HCT116 (cell line): ENCODE data around the gene SMIM5. TPM values are rescaled to one million over a fixed set of nuclear protein-coding genes. Genes with fewer than 3 reads are reported as not detected.

Experiments
- ATAC-seq: fragments of 200-7000 bp; cut with Tn5 transposase; 2 replicates; pipeline ENCODE4 v1.9.1; 2020; ENCODE audit warnings: mild to moderate bottlenecking, moderate library complexity
- BruUV-seq: library from RNA; stranded (reverse); fragments of 400-500 nt; replicated peaks from 2 replicates; lab custom pipeline; 2021; lab: Mats Ljungman, UMichigan
- CTCF ChIA-PET: fragments of 300-600 bp; sonication (Branson Sonifier 250); formaldehyde crosslinking; loops from one replicate; lab custom pipeline; 2021; ENCODE audit warnings: antibody characterized with exemption; lab: Charles Lee
- POLR2A ChIA-PET: fragments of 300-600, 350-600 bp; sonication (Branson Sonifier 250); formaldehyde crosslinking; loops from one replicate; lab custom pipeline; 2021; ENCODE audit warnings: antibody characterized with exemption; lab: Charles Lee
- RAD21 ChIA-PET, 2 experiments: fragments of 300-600 bp; sonication (Branson Sonifier 250); formaldehyde crosslinking; loops; one replicate each; lab custom pipeline; 2023; ENCODE audit warnings: low total read pairs in 2 of 2; ENCODE audit not compliant: uncharacterized antibody in 2 of 2, unreplicated experiment in 2 of 2, low non-redundant PET in 1 of 2; lab: Charles Lee
- DNase-seq: peaks from one replicate; pipeline ENCODE4 v3.0.0-alpha.2; 2010; ENCODE audit warnings: low read depth, low spot score
- H2AFZ ChIP-seq: fragments of 200-600 bp; shearing (Covaris generic), sonication (generic); 2 replicates; pipeline ENCODE4 v1.6.1; 2017; ENCODE audit warnings: low read depth, mixed run types, mixed read lengths, antibody characterized with exemption, low read length; ENCODE audit not compliant: poor library complexity, severe bottlenecking
- H3K27ac ChIP-seq: 2 replicates; pipeline ENCODE4 v1.5.1; 2012; ENCODE audit warnings: low read depth, low read length
- H3K27me3 ChIP-seq: fragments of 200-600 bp; sonication (generic); 2 replicates; pipeline ENCODE4 v1.6.1; 2016; ENCODE audit warnings: mixed run types, low read length, mixed read lengths; ENCODE audit not compliant: insufficient read depth
- H3K36me3 ChIP-seq, 2 experiments: fragments of 200-500 bp in 1 of 2; fragments of 200-600 bp in 1 of 2; sonication (Bioruptor generic) in 1 of 2; sonication (generic) in 1 of 2; 2 replicates each; pipeline versions ENCODE4 v1.5.1 to v1.6.1; 2014 to 2016; ENCODE audit warnings: low read length in 2 of 2, inconsistent platforms in 1 of 2, mixed read lengths in 1 of 2, mixed run types in 1 of 2; ENCODE audit not compliant: insufficient read depth in 2 of 2, control insufficient read depth in 1 of 2
- H3K4me1 ChIP-seq, 2 experiments: fragments of 200-600 bp in 1 of 2; sonication (generic) in 1 of 2; 2 replicates each; pipeline versions ENCODE4 v1.5.1 to v1.6.1; 2012 to 2017; ENCODE audit warnings: low read length in 2 of 2, inconsistent platforms in 1 of 2, mild to moderate bottlenecking in 1 of 2, mixed read lengths in 1 of 2, mixed run types in 1 of 2, moderate library complexity in 1 of 2; ENCODE audit not compliant: insufficient read depth in 2 of 2, control insufficient read depth in 1 of 2
- H3K4me2 ChIP-seq: fragments of 200-600 bp; sonication (generic); 2 replicates; pipeline ENCODE4 v1.6.1; 2017; ENCODE audit warnings: mixed run types, low read length, mixed read lengths
- H3K4me3 ChIP-seq, 2 experiments: fragments of 200-600 bp in 1 of 2; sonication (generic) in 1 of 2; replicated peaks in 1 of 2; 2 replicates each; pipeline ENCODE4 v1.5.1; 2011 to 2016; ENCODE audit warnings: low read length in 2 of 2, control low read depth in 1 of 2, low read depth in 1 of 2, mild to moderate bottlenecking in 1 of 2, mixed read lengths in 1 of 2, mixed run types in 1 of 2
- H3K79me2 ChIP-seq: fragments of 200-600 bp; sonication (generic); 2 replicates; pipeline ENCODE4 v1.6.1; 2017; ENCODE audit warnings: mild to moderate bottlenecking, mixed run types, low read length, moderate library complexity, mixed read lengths; ENCODE audit not compliant: insufficient read depth
- H3K9ac ChIP-seq: fragments of 200-600 bp; sonication (generic); 2 replicates; pipeline ENCODE4 v1.6.1; 2016; ENCODE audit warnings: low read length, mixed read lengths
- H3K9me2 ChIP-seq: fragments of 200-600 bp; sonication (generic), shearing (Covaris generic); 2 replicates; pipeline ENCODE4 v1.6.1; 2017; ENCODE audit warnings: mixed run types, mild to moderate bottlenecking, moderate library complexity; ENCODE audit not compliant: insufficient read depth
- H3K9me3 ChIP-seq, 2 experiments: fragments of 200-500 bp in 1 of 2; fragments of 200-600 bp in 1 of 2; sonication (Bioruptor generic) in 1 of 2; sonication (generic) in 1 of 2; 2 replicates each; pipeline ENCODE4 v1.6.1; 2014 to 2017; ENCODE audit warnings: low read length in 2 of 2, mixed read lengths in 2 of 2, inconsistent platforms in 1 of 2, low read depth in 1 of 2, mild to moderate bottlenecking in 1 of 2, mixed run types in 1 of 2, moderate library complexity in 1 of 2; ENCODE audit not compliant: control insufficient read depth in 1 of 2, insufficient read depth in 1 of 2
- H4K20me1 ChIP-seq: fragments of 200-600 bp; sonication (generic), shearing (Covaris generic); 2 replicates; pipeline ENCODE4 v1.6.1; 2017; ENCODE audit warnings: mixed run types, mild to moderate bottlenecking, moderate library complexity; ENCODE audit not compliant: insufficient read depth
- CBX3 ChIP-seq: IDR thresholded peaks from 2 replicates; pipeline ENCODE4 v1.6.1; 2012; ENCODE audit warnings: low read depth
- CEBPB ChIP-seq: IDR thresholded peaks from 2 replicates; pipeline ENCODE4 v1.6.1; 2012; ENCODE audit warnings: low read depth
- EGR1 ChIP-seq: IDR thresholded peaks from 2 replicates; pipeline ENCODE4 v1.6.1; 2012; ENCODE audit warnings: low read depth
- ELF1 ChIP-seq: IDR thresholded peaks from 2 replicates; pipeline ENCODE4 v1.6.1; 2012; ENCODE audit warnings: low read depth, borderline replicate concordance
- EZH2 ChIP-seq: fragments of 200-600 bp; sonication (generic); IDR thresholded peaks from 2 replicates; pipeline ENCODE4 v1.6.1; 2017; ENCODE audit warnings: antibody characterized with exemption, mixed run types
- EZH2phosphoT487 ChIP-seq: fragments of 200-600 bp; IDR thresholded peaks from 2 replicates; pipeline ENCODE4 v1.6.1; 2018; ENCODE audit warnings: antibody characterized with exemption, borderline replicate concordance
- JUND ChIP-seq: IDR thresholded peaks from 2 replicates; pipeline ENCODE4 v1.6.1; 2012
- SIN3A ChIP-seq: IDR thresholded peaks from 2 replicates; pipeline ENCODE4 v1.6.1; 2012; ENCODE audit warnings: low read depth
- SP1 ChIP-seq: IDR thresholded peaks from 2 replicates; pipeline ENCODE4 v1.6.1; 2012; ENCODE audit warnings: low read depth
- SRF ChIP-seq: IDR thresholded peaks from 2 replicates; pipeline ENCODE4 v1.6.1; 2012; ENCODE audit warnings: low read depth
- YY1 ChIP-seq: IDR thresholded peaks from 2 replicates; pipeline ENCODE4 v1.6.1; 2011; ENCODE audit warnings: low read length, low read depth, moderate library complexity, mild to moderate bottlenecking; ENCODE audit not compliant: insufficient replicate concordance; ENCODE audit errors: extremely low read depth
- ZNF274 ChIP-seq: fragments of 200-500 bp; sonication (Bioruptor generic); IDR thresholded peaks from 2 replicates; pipeline ENCODE4 v1.6.1; 2014; ENCODE audit warnings: mild to moderate bottlenecking, low read depth, low read length, inconsistent platforms
- intact Hi-C: fragments of 100-400 bp; cut with micrococcal nuclease; formaldehyde crosslinking; loops from 2 replicates; pipeline ENCODE4 v1.10.0; 2022
- total RNA-seq: library from RNA; stranded (reverse); gene quantifications from one replicate; pipeline ENCODE4 v1.2.1, GENCODE V29; 2021; ENCODE audit not compliant: unreplicated experiment
- TF ChIP-seq, protein P1 (sequence below): IDR thresholded peaks from 2 replicates; pipeline ENCODE4 v1.6.1; 2012; ENCODE audit warnings: low read depth

Gene SMIM5
- total RNA-seq, 1 experiment from 2014 or later = 0.12 TPM

- ATAC-seq = no peak
- Histone ChIP-seq H2AFZ (no peak overlapping the region), H3K36me3 (no peaks in the 10 kb centered on the region), H3K4me2 (no peak overlapping the region), H3K27ac (no peak overlapping the region), H3K9ac (no peak overlapping the region)
- TF ChIP-seq SIN3A (no peak), CBX3 (no peak), YY1 (no peak), EZH2phosphoT487 (no peak), ZNF274 (no peak), EZH2 (no peak), SRF (no peak), EGR1 (no peak), ELF1 (no peak), SP1 (no peak), CEBPB (no peak), JUND (no peak)
- TF ChIP-seq, protein P1, sequence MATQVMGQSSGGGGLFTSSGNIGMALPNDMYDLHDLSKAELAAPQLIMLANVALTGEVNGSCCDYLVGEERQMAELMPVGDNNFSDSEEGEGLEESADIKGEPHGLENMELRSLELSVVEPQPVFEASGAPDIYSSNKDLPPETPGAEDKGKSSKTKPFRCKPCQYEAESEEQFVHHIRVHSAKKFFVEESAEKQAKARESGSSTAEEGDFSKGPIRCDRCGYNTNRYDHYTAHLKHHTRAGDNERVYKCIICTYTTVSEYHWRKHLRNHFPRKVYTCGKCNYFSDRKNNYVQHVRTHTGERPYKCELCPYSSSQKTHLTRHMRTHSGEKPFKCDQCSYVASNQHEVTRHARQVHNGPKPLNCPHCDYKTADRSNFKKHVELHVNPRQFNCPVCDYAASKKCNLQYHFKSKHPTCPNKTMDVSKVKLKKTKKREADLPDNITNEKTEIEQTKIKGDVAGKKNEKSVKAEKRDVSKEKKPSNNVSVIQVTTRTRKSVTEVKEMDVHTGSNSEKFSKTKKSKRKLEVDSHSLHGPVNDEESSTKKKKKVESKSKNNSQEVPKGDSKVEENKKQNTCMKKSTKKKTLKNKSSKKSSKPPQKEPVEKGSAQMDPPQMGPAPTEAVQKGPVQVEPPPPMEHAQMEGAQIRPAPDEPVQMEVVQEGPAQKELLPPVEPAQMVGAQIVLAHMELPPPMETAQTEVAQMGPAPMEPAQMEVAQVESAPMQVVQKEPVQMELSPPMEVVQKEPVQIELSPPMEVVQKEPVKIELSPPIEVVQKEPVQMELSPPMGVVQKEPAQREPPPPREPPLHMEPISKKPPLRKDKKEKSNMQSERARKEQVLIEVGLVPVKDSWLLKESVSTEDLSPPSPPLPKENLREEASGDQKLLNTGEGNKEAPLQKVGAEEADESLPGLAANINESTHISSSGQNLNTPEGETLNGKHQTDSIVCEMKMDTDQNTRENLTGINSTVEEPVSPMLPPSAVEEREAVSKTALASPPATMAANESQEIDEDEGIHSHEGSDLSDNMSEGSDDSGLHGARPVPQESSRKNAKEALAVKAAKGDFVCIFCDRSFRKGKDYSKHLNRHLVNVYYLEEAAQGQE = no peak
- TF ChIP-seq, all 23 proteins: peak for 0
- no peak overlapping the region for H3K4me3 ChIP-seq
- no peak for DNase-seq
- BruUV-seq = no TSS peak
- no peaks in the 10 kb centered on the region for H3K9me2 ChIP-seq
- no peaks in the 10 kb centered on the region for H4K20me1 ChIP-seq
- intact Hi-C loops = no loop called here
- no peaks in the 10 kb centered on the region for H3K27me3 ChIP-seq
- no peaks in the 10 kb centered on the region for H3K79me2 ChIP-seq
- CTCF ChIA-PET = interaction anchor here (1.0 to 3.1 kb wide), 4 partner anchors 9 to 131 kb away, joined by 3 to 15 read pairs (median 6); partner anchors contain the start of gene SMIM5
- H3K9me3 ChIP-seq = no peaks in the 10 kb centered on the region
- POLR2A ChIA-PET = interaction anchor here (0.8 kb wide), 1 partner anchor 8 kb away, joined by 4 read pairs; no protein-coding TSS in a partner anchor
- H3K4me1 ChIP-seq = peaks cover 0 to 17% of the 10 kb centered on the region in 2 experiments; a peak in 1 of 4 replicates
- RAD21 ChIA-PET = no interaction called here
Observed at GRCh38 chr17:75617218-75617617, 16.0 kb upstream of the SMIM5 start.
